ENCODE measurements around the gene ACTN1.

GRCh38 chr14:68969278-68970033 is 9.6 kb downstream of the ACTN1 start:
- TF ChIP-seq GATA2 (IDR thresholded peaks at IDR 0.05; ENCODE audit: low read depth, low read length) (no peak), GATA3 (IDR thresholded peaks at IDR 0.05; ENCODE audit: low read depth, low read length) (no peak)

All from SH-SY5Y (cell line).